Neural progenitor cell (in vitro differentiated cells): ENCODE data around the gene MAN2A1.

ENCODE experiments used
- EZH2phosphoT487 ChIP-seq: fragments of 200-600 bp; sonication (generic); IDR thresholded peaks from 2 replicates; pipeline ENCODE4 v1.6.1; 2017; ENCODE audit warnings: antibody characterized with exemption
- TF ChIP-seq, protein P1 (sequence below): fragments of 200-600 bp; sonication (generic); IDR thresholded peaks from 2 replicates; pipeline ENCODE4 v1.5.1; 2017; ENCODE audit warnings: antibody characterized with exemption, mild to moderate bottlenecking

DNA sequence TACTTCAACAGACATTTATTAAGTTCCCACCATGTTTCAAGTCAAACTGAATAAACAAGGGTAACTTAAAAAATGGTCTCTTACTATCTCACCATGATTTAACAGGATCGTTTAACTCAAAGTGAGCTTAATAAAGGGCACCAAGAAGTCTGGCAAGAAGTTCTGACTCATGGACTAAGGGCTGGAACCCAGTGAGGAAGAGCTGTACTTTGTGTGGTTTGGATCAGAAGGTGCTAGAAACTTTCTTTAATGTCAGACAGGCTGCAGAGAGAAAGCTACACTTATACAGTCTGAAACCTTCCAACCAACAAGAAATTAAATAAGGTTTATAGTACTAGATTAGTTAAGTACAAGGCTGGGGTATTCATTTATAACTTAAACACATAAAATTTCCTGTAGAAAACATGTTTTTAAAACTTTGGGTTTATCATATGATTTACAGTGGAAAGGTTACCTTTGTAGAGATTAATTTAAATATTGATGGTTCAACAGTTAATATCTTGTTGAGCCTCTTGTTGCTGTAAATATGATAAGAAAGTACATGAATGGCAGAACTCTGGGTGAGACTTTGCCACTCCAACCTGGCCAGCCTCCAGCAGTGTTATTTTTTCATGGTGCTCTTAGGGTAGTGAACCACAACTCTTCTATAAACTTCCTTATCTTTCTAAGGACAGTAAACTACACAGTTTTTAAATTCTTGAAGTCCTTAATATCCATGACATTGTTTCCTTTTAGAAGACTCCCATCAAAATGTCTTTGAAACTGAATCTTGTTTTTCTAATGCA, 162.8 kb downstream of the MAN2A1 start:
- TF ChIP-seq, protein P1, sequence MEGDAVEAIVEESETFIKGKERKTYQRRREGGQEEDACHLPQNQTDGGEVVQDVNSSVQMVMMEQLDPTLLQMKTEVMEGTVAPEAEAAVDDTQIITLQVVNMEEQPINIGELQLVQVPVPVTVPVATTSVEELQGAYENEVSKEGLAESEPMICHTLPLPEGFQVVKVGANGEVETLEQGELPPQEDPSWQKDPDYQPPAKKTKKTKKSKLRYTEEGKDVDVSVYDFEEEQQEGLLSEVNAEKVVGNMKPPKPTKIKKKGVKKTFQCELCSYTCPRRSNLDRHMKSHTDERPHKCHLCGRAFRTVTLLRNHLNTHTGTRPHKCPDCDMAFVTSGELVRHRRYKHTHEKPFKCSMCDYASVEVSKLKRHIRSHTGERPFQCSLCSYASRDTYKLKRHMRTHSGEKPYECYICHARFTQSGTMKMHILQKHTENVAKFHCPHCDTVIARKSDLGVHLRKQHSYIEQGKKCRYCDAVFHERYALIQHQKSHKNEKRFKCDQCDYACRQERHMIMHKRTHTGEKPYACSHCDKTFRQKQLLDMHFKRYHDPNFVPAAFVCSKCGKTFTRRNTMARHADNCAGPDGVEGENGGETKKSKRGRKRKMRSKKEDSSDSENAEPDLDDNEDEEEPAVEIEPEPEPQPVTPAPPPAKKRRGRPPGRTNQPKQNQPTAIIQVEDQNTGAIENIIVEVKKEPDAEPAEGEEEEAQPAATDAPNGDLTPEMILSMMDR = no peak
- no peak for TF ChIP-seq EZH2phosphoT487
